Ramos (cell line): ENCODE data around the gene ZSWIM9.

Experiments used
- in situ Hi-C: fragments of 300-500 bp; cut with MboI; formaldehyde crosslinking; loops from one replicate; pipeline ENCODE4 v1.14.3; 2022; ENCODE audit warnings: low sequenced_read_pairs; ENCODE audit not compliant: unreplicated experiment

The ZSWIM9 gene

DNA sequence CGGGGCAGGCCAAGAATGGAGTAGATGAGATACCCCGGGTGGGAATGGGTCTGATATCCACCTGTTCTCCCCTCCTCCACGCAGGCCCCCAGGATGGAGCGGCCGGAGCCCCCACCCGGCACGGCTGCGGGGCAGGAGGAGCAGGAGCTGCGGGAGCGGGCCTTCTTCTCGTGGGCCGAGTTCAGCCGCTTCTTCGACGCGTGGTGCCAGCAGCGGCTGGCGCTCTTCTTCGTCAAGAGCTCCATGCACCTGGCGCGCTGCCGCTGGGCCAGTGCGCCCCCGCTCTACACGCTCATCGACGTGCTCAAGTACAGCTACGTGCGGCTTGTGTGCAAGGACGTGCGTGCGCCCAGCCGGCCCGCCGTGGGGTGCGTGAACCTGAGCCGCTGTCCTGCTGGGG lies 1.2 kb downstream of the ZSWIM9 start:
- in situ Hi-C loops = no loop called here

DNA sequence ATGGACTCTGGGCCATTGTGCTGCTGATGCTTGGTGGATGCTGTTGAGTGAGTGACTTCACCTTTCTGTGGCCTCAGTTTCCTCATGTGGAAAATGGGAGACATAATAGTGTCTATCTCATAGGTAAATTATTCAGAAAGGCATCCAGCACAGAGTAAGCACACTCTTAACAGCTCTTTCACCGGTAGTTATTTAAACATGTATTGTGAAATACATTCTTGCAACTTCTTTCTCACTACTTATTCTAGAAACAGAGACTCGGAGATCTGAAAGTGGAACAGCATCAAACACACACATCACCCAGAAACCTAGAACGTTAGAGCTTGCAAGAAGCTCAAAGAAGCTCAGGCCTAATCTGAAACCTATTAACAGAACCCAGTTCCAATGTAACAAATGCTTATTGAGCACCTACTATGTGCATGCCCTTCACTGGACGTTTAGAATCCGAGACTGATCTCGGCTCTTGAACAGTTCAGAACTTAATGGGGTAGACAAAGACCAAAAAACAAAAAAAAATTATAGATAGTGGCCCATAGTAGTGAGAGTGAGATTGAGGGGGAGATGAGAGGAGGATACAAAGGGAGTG lies 4.1 kb downstream of the ZSWIM9 start:
- in situ Hi-C loops = no loop called here

- in situ Hi-C loops = no loop called here
Observed at GRCh38 chr19:48175578-48175977, 5.1 kb downstream of the ZSWIM9 start.

DNA sequence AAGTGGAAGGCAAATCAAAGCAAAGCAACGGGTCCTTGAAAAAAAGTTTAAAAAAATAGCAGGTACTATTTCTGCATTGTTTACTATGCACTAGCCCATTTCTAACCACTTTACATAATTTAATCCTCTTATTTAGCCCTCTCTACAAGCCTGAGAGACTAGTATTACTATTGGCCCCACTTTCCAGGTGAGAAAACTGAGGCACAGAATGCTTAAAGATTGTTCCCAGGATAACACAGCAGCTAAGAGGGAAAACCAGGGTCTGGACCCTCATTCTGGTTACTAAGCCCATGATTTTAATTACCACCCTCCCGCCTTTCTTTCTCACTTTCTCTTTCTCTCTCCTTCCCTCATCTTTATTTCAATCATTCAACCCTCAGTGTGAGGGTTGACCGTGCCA lies 5.7 kb downstream of the ZSWIM9 start:
- in situ Hi-C loops = no loop called here

DNA sequence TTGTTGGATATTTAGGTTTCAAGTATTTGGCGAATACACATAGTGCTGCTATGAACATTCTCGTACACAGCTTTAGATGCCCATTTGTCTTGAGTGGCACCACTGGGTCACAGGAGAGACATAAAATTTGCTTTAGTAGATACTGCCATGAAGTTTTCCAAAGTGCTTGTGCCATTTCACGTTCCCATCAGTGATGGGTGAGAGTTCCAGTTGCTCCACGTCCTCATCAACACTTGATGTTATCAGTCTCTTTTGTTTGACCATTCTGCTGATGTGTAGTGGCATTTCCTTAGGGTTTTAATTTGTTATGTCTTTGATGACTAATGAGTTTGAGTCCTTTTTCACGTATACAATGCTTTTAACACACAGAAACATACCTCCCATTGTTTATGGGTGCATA lies 11.0 kb downstream of the ZSWIM9 start:
- in situ Hi-C loops = no loop called here

GRCh38 chr19:48182434-48182833 lies 12.0 kb downstream of the ZSWIM9 start:
- in situ Hi-C loops = no loop called here

DNA sequence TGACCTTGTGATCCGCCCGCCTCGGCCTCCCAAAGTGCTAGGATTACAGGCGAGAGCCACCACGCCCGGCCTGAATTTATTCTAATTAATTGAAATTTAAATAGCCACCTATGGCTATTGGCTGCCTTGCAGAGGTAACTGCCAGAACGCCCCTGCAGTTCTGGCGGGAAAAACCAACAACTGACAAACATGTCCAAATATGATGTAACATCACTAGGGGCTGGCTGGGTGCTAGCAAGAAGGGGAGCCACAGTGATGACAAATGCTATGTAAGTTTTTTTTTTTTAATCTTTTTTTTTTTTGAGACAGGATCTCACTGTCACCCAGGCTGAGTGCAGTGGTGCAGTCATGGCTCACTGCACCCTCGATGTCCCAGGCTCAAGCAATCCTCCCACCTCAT lies 12.9 kb downstream of the ZSWIM9 start:
- in situ Hi-C loops = no loop called here

DNA sequence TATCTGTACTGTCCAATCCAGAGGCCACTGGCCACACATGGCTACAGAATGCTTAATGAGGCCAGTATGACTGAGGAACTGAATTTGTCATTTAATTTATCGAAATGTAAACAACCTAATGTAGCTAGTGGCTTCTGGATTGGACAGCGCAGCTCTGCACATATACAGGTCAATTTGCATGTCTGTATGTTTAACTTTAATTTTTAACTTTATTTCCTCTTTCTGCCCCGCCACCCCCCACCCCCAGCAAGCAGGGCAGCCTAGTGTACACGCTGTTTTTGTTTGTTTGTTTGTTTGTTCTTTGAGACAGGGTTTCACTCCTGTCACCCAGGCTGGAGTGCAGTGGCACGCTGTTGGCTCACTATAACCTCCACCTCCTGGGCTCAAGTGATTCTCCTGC lies 15.5 kb downstream of the ZSWIM9 start:
- in situ Hi-C loops = no loop called here

GRCh38 chr19:48186541-48186991 lies 16.1 kb downstream of the ZSWIM9 start:
- in situ Hi-C loops = no loop called here

DNA sequence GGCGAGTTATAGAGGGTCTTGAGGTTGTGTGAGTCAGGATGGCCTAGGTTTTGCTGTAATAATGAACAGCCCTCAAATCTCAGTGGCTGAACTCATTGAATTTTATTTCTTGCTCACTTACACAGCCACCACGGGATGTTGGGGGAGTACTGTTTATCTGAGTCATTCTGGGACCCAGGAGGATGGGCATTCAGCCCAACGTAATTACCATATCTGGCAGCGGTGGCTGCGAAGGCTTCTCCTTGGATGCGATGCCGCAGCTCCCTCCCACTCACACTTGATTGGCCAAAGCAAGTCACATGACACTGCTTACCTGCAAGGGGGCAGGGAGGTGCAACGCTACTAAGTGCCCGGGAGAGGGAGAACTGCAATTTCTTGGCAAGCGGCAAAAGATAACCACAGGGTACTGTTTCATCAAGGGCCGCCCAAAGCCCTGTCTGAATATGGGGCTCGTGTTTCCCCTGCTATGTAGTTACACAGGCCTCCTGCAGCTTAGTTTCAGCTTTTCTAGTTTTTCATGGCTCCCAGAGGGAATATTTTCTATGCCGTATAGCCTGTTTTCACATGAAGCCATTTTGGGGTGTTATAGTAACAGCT lies 19.9 kb downstream of the ZSWIM9 start:
- in situ Hi-C loops = no loop called here

- in situ Hi-C loops = no loop called here
Observed at GRCh38 chr19:48190885-48191284, 20.4 kb downstream of the ZSWIM9 start.

DNA sequence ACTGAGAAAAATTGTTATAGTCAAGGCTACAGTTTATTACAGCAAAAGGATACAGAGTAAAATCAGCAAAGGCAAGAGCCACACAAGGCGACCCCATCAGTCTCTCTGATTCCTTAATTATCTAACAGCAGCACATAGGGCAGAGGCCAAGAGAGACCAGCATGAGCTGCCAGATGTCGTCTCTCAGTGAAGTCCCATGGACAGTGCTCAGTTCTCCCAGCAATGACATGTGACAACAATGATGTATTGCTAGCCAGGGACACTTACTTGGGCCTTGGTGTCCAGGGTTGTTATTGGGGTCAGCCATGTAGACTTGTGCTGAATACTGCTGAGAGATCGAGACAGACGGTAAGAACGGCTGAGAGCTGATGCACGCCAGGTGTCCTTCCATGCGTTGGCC lies 22.3 kb downstream of the ZSWIM9 start:
- in situ Hi-C loops = no loop called here

- in situ Hi-C loops = no loop called here
Observed at GRCh38 chr19:48194041-48194843, 23.8 kb downstream of the ZSWIM9 start.

DNA sequence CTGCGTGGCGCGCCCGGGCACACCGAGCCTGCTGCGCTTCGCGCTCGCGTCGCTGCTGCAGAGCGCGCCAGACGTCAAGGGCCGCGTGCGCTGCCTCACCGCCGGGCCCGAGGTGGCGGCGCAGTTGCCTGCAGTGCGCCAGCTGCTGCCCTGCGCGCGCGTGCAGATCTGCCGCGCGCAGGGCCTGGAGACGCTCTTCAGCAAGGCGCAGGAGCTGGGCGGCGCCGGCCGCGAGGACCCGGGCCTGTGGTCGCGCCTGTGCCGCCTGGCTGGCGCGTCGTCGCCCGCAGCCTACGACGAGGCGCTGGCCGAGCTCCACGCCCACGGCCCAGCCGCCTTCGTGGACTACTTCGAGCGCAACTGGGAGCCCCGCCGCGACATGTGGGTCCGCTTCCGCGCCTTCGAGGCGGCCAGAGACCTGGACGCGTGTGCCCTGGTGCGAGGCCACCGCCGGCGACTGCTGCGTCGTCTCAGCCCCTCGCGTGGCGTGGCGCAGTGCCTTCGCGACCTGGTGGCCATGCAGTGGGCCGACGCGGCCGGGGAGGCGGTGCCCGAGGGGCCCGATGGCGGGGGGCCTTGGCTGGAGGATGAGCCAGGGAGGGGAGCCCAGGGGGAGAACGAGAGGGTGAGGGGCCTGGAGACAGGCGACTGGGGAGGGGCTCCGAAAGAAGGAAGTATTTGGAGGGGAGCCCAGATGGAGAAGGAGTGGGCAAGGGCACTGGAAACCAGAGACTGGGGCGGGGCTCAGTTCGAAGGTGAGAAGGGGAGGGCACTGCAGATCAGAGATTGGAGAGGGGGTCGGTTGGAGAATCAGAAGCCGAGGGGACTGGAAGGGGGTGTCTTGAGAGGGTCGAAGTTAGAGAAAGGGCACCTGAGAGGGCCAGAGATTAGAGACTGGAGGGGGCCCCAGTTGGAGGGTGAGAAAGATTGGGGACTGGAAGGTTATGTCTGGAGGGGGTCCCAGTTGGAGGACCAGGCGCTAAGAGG lies 24.7 kb downstream of the ZSWIM9 start:
- in situ Hi-C loops = no loop called here

DNA sequence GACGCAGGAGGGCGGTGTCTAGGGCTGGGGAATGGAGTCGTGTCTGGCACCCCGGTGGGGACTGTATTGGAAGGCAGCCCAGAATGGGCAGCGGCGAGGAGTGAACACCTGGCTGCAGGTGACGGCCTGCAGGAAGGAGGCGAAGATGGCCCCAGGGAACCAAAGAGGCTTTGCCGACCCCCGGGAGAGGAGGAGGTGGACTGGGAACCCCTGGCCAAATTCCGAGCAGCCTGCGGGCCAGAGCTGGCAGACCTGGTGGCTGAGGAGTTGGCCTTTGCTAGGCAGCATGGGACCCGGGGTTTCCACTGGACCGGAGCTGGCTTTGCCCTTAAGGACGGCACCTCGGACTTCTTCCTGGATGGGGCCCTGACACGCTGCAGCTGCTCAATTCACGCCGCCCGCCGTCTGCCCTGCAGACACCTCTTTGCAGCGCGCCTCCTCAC lies 25.9 kb downstream of the ZSWIM9 start:
- in situ Hi-C loops = no loop called here

- in situ Hi-C loops = no loop called here
Observed at GRCh38 chr19:48196933-48197665, 26.6 kb downstream of the ZSWIM9 start.

- in situ Hi-C loops = no loop called here
Observed at GRCh38 chr19:48203222-48203793, 32.8 kb downstream of the ZSWIM9 start.

GRCh38 chr19:48203794-48204628 lies 33.5 kb downstream of the ZSWIM9 start:
- in situ Hi-C loops = no loop called here
